ENCODE data around the gene LMLN. TPM values are rescaled to one million over a fixed set of nuclear protein-coding genes. Genes with fewer than 3 reads are reported as not detected.
"Not testable (repeated sequence)": the region's sequence is repeated elsewhere in the genome, so short reads cannot be mapped to it uniquely, and the experiment has no call there.

The LMLN gene
- total RNA-seq, 1 donor from 2014 or later: 4.3 TPM

- Mint-ChIP-seq H3K27ac (peak overlapping the region; percentile 83), H3K27me3 (ENCODE audit: low read depth) (peaks cover 30% of the 10 kb centered on the region), H3K4me1 (ENCODE audit: low read depth) (peaks cover 13% of the 10 kb centered on the region), H3K4me3 (ENCODE audit: low read depth) (peak overlapping the region; percentile 85), H3K9me3 (peaks cover 5% of the 10 kb centered on the region), H3K36me3 (ENCODE audit: low read depth) (no peaks in the 10 kb centered on the region)
- DNase-seq (ENCODE audit: low spot score): no peak
- intact Hi-C loops (cut with micrococcal nuclease): loop anchor here (1.0 to 2.0 kb wide), 3 partner anchors 8 to 174 kb away; partner anchors contain the start of gene LMLN
Observed at GRCh38 chr3:198079771-198080520, 119.9 kb downstream of the LMLN start.

- Mint-ChIP-seq H3K4me3 (ENCODE audit: low read depth) (peak overlapping the region; percentile 85), H3K27me3 (ENCODE audit: low read depth) (peaks cover 38% of the 10 kb centered on the region), H3K9me3 (peaks cover 5% of the 10 kb centered on the region), H3K36me3 (ENCODE audit: low read depth) (no peaks in the 10 kb centered on the region), H3K27ac (peak overlapping the region; percentile 83), H3K4me1 (ENCODE audit: low read depth) (peaks cover 13% of the 10 kb centered on the region)
- DNase-seq (ENCODE audit: low spot score): peak; percentile 79
- intact Hi-C loops (cut with micrococcal nuclease): loop anchor here (1.0 to 2.0 kb wide), 3 partner anchors 8 to 174 kb away; partner anchors contain the start of gene LMLN
Observed at GRCh38 chr3:198080521-198081384, 120.7 kb downstream of the LMLN start.

GRCh38 chr3:198081421-198081844 lies 121.4 kb downstream of the LMLN start:
- Mint-ChIP-seq H3K27me3 (ENCODE audit: low read depth) (peaks cover 43% of the 10 kb centered on the region), H3K4me3 (ENCODE audit: low read depth) (no peak overlapping the region), H3K4me1 (ENCODE audit: low read depth) (peaks cover 11% of the 10 kb centered on the region), H3K9me3 (peaks cover 5% of the 10 kb centered on the region), H3K27ac (no peak overlapping the region), H3K36me3 (ENCODE audit: low read depth) (no peaks in the 10 kb centered on the region)
- intact Hi-C loops (cut with micrococcal nuclease): loop anchor here (2.0 kb wide), 1 partner anchor 121 kb away; the partner anchor contains the start of gene LMLN
- DNase-seq (ENCODE audit: low spot score): no peak

GRCh38 chr3:198082226-198082625 lies 122.2 kb downstream of the LMLN start:
- H3K4me3 Mint-ChIP-seq (ENCODE audit: low read depth): not testable (repeated sequence)

GRCh38 chr3:198088421-198088955 lies 128.5 kb downstream of the LMLN start:
- Mint-ChIP-seq H3K4me1 (ENCODE audit: low read depth) (no peaks in the 10 kb centered on the region), H3K36me3 (ENCODE audit: low read depth) (no peaks in the 10 kb centered on the region), H3K9me3 (no peaks in the 10 kb centered on the region), H3K4me3 (ENCODE audit: low read depth) (no peak overlapping the region), H3K27ac (no peak overlapping the region), H3K27me3 (ENCODE audit: low read depth) (peaks cover 67% of the 10 kb centered on the region)
- no peak for DNase-seq (ENCODE audit: low spot score)
- intact Hi-C loops (cut with micrococcal nuclease): no loop called here

More at GRCh38 chr3:198082226-198082625, 122.2 kb downstream of the LMLN start:
- intact Hi-C loops (cut with micrococcal nuclease); DNase-seq (ENCODE audit: low spot score); H3K4me1 Mint-ChIP-seq (ENCODE audit: low read depth); H3K36me3 Mint-ChIP-seq (ENCODE audit: low read depth); H3K27ac Mint-ChIP-seq; H3K9me3 Mint-ChIP-seq: not testable (repeated sequence)
- H3K27me3 Mint-ChIP-seq (ENCODE audit: low read depth): peaks cover 48% of the 10 kb centered on the region

- Mint-ChIP-seq H3K27ac (no peak overlapping the region), H3K4me1 (ENCODE audit: low read depth) (no peaks in the 10 kb centered on the region), H3K9me3 (peaks cover 10% of the 10 kb centered on the region), H3K4me3 (ENCODE audit: low read depth) (no peak overlapping the region), H3K27me3 (ENCODE audit: low read depth) (peaks cover 59% of the 10 kb centered on the region), H3K36me3 (ENCODE audit: low read depth) (no peaks in the 10 kb centered on the region)
- no peak for DNase-seq (ENCODE audit: low spot score)
- intact Hi-C loops (cut with micrococcal nuclease): no loop called here
Observed at GRCh38 chr3:198090795-198091332, 130.8 kb downstream of the LMLN start.

GRCh38 chr3:198092276-198092675 lies 132.3 kb downstream of the LMLN start:
- Mint-ChIP-seq H3K4me1 (ENCODE audit: low read depth) (no peaks in the 10 kb centered on the region), H3K27me3 (ENCODE audit: low read depth) (peaks cover 54% of the 10 kb centered on the region), H3K36me3 (ENCODE audit: low read depth) (no peaks in the 10 kb centered on the region), H3K27ac (no peak overlapping the region), H3K4me3 (ENCODE audit: low read depth) (no peak overlapping the region), H3K9me3 (peaks cover 18% of the 10 kb centered on the region)
- intact Hi-C loops (cut with micrococcal nuclease): no loop called here
- DNase-seq (ENCODE audit: low spot score): no peak

- intact Hi-C loops (cut with micrococcal nuclease): no loop called here
- Mint-ChIP-seq H3K27me3 (ENCODE audit: low read depth) (peaks cover 45% of the 10 kb centered on the region), H3K9me3 (peaks cover 20% of the 10 kb centered on the region), H3K4me1 (ENCODE audit: low read depth) (no peaks in the 10 kb centered on the region), H3K36me3 (ENCODE audit: low read depth) (no peaks in the 10 kb centered on the region), H3K27ac (no peak overlapping the region), H3K4me3 (ENCODE audit: low read depth) (no peak overlapping the region)
- DNase-seq (ENCODE audit: low spot score): no peak
Observed at GRCh38 chr3:198093112-198093679, 133.2 kb downstream of the LMLN start.

Other genes starting within 250 kb of the LMLN start
- gene RUBCN, start 223.3 kb upstream of the LMLN start, total RNA-seq: 41.7 and 43.6 TPM in 2 replicates
- 57.5 and 63.0 TPM in 2 replicates for gene FYTTD1, start 210.3 kb upstream of the LMLN start, total RNA-seq
- 57.0 and 64.1 TPM in 2 replicates for gene LRCH3, start 169.0 kb upstream of the LMLN start, total RNA-seq
- 1,338 and 1,363 TPM in 2 replicates for gene RPL35A, start 10.0 kb upstream of the LMLN start, total RNA-seq

Data from activated T-helper 2 cell treated with anti-CD3 and anti-CD28 coated beads, Interferon-gamma antibody, Interleukin-2, Interleukin-4, amounts not matched to agents 10 μg/mL and 5 μg/mL and 100 μg/mL, durations not matched to agents 14 hours and 24 hours and 36 hours (primary cell).